GM18511 (cell line): ENCODE results near the gene COL26A1.
"Not testable (repeated sequence)": the region's sequence is repeated elsewhere in the genome, so short reads cannot be mapped to it uniquely, and the experiment has no call there.

Source experiments
- ATAC-seq: cut with Tn5 transposase; IDR thresholded peaks from one replicate; pipeline ENCODE4 v1.9.1; 2021; ENCODE audit warnings: mild to moderate bottlenecking, moderate library complexity; ENCODE audit not compliant: unreplicated experiment

The COL26A1 gene

GRCh38 chr7:101490439-101490838, 127.8 kb downstream of the COL26A1 start:
- not testable (repeated sequence) for ATAC-seq

GRCh38 chr7:101491442-101491841, 128.8 kb downstream of the COL26A1 start:
- not testable (repeated sequence) for ATAC-seq

GRCh38 chr7:101494602-101495329, 132.1 kb downstream of the COL26A1 start:
- no peak for ATAC-seq

- ATAC-seq: no peak
Measured at GRCh38 chr7:101496017-101496416, 133.3 kb downstream of the COL26A1 start.

GRCh38 chr7:101501351-101501750, 138.7 kb downstream of the COL26A1 start:
- ATAC-seq: no peak

- ATAC-seq: no peak
Measured at GRCh38 chr7:101502466-101503098, 139.9 kb downstream of the COL26A1 start.

- ATAC-seq: not testable (repeated sequence)
Measured at GRCh38 chr7:101505510-101505909, 142.8 kb downstream of the COL26A1 start.

- no peak for ATAC-seq
Measured at GRCh38 chr7:101506531-101506930, 143.9 kb downstream of the COL26A1 start.

- ATAC-seq: no peak
Measured at GRCh38 chr7:101507327-101507726, 144.7 kb downstream of the COL26A1 start.

- ATAC-seq: no peak
Measured at GRCh38 chr7:101507791-101508252, 145.1 kb downstream of the COL26A1 start.

- no peak for ATAC-seq
Measured at GRCh38 chr7:101510297-101510696, 147.6 kb downstream of the COL26A1 start.

GRCh38 chr7:101511965-101512364, 149.3 kb downstream of the COL26A1 start:
- no peak for ATAC-seq

GRCh38 chr7:101516851-101517250, 154.2 kb downstream of the COL26A1 start:
- no peak for ATAC-seq

- ATAC-seq: no peak
Measured at GRCh38 chr7:101517304-101517703, 154.6 kb downstream of the COL26A1 start.

- ATAC-seq: no peak
Measured at GRCh38 chr7:101518336-101518735, 155.7 kb downstream of the COL26A1 start.

GRCh38 chr7:101519324-101520023, 156.8 kb downstream of the COL26A1 start:
- ATAC-seq: no peak

- ATAC-seq: no peak
Measured at GRCh38 chr7:101521430-101521925, 158.8 kb downstream of the COL26A1 start.

- ATAC-seq: no peak
Measured at GRCh38 chr7:101522021-101522420, 159.3 kb downstream of the COL26A1 start.

- no peak for ATAC-seq
Measured at GRCh38 chr7:101527844-101528667, 165.4 kb downstream of the COL26A1 start.

GRCh38 chr7:101529560-101529959, 166.9 kb downstream of the COL26A1 start:
- no peak for ATAC-seq
